Stimulated activated CD8-positive, alpha-beta memory T cell treated with anti-CD3 and anti-CD28 coated beads, Interleukin-7, amount 100 ng/mL, for 1 hour (primary cell): ENCODE data around the gene SLC46A2.

ENCODE experiments used
- DNase-seq, 2 donors: peaks; one replicate each; pipeline ENCODE4 v3.0.0-alpha.2; 2020; ENCODE audit warnings: low read depth in 2 of 2

Gene SLC46A2

DNA sequence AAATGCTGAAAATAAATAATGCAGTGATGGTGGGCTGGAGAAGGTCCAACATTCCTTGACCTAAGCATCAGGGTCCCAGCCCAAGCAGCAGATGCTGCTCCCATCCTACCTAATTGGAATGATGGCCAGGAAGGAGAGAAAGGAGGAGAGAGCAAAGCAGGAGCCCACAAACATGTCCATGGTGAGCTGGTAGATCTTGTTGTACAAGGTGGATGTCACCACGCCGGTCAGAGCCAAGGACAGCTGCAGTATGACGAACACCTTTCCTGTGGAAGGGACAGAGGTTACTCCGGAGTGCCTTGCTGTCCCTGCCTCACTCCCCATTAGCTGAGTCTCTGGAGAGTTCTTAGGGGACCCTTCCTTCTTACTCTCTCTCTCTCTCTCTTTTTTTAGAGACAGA, 4.3 kb downstream of the SLC46A2 start:
- DNase-seq = no peak

DNA sequence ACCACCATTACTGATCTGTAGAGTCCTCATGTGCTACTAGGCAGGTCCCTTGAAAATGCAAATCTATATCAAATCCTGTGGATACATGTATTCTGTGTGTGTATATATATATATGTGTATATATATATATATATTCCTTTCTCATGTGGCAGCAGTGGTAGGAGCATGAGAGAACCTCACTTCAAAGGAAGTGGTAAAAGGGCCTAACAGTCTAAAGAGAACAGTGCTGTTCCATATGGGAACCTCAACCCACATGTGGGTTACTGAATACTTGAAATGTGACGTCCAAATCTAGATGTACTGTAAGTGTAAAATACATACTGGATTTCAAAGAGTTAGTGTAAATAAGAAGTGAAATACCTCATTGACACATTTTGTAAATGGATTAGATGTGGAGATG, 5.4 kb downstream of the SLC46A2 start:
- no peak for DNase-seq

DNA sequence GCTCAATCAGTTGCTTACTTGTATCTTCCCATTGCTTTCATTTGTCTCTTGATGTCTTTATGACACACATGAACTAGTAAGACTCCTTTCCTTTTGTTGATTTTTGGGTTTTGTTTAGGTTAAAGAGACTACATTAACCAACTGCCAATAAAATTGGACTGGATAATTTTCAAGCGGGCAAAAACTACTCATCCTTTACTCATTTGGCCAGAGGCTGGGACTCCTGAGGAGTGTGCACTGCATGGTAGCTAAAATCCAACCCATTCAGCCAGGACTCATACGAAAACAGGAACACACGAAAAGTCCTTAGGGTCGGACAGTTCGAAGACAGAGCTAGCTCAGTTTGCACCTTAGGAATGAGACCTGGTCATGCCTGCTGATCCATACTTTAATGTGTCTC, 6.0 kb downstream of the SLC46A2 start:
- no peak for DNase-seq

DNA sequence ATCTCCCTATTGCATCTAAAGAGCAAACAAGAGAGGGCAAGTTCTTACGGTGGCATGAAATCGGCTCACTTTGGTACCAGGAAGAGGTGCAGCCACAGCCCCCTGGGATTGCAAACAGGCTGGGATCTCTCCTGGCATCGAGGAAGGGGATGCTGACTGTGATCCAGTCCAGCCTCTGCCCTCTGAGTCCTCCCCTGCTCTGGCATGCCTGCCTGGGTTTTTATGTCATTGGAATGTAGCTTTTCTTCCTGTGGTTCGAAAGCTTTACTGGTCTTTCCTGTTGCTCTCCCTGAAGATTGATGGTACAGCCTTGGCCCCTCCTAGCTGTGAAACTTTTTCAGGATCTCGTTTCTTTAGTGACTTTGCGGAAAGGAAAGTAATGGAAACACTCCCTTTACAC, 6.6 kb downstream of the SLC46A2 start:
- no peak for DNase-seq

DNA sequence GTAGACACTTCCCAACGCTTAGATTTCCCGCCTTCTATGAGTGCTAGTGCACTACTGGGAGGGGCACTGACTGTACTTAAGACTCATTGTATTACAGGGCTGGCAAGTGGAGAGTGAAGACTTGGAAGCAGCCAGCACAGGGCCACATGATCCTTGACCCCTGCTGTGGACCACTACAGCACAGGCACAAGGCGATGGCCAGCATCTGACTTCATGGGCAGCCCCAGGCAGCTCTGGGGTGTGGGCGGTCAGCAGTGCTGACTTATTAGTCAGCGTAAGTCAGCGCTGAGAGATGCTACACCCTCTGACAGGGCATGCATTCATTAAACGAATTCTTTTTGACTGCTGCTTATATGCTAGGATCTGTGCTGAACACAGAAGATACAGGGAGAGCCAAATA, 9.3 kb downstream of the SLC46A2 start:
- DNase-seq = no peak

DNA sequence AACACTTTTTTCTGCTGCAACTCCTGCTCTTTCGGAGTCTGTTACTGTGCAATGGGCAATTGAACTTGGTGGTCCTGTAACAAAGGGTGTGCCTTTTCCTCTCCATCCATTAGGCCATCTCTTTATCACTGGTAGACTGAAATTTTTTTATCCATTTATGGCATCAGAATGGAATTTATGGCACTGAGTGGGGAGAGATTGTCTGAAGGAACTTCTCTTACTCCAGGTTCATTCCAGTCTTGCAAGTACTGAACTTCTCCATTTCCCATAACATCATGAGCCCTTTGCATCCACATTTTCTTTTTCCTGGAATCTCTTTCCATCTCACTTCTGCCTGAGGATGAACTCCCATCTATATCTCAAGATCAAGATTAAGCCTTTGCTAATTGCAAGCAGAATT, 10.0 kb downstream of the SLC46A2 start:
- DNase-seq = no peak

DNA sequence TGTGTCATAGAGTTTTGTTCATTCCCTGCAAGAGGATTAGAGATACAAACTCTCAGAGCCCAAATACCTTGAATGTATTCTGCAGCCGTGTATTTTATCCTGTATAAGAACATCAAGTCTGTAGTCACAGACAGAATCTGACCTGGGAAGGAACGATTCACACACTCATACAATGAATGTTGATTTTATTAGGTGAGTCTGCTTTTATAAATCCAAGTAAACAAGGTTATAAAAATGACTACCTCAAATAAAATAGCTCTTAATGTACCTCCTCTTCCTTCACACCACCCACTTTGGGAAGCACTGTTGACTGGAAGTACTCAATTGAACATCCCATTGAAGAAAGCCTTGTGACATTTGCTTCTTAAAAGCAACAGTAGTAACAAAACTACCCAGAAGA, 11.9 kb downstream of the SLC46A2 start:
- DNase-seq = no peak

DNA sequence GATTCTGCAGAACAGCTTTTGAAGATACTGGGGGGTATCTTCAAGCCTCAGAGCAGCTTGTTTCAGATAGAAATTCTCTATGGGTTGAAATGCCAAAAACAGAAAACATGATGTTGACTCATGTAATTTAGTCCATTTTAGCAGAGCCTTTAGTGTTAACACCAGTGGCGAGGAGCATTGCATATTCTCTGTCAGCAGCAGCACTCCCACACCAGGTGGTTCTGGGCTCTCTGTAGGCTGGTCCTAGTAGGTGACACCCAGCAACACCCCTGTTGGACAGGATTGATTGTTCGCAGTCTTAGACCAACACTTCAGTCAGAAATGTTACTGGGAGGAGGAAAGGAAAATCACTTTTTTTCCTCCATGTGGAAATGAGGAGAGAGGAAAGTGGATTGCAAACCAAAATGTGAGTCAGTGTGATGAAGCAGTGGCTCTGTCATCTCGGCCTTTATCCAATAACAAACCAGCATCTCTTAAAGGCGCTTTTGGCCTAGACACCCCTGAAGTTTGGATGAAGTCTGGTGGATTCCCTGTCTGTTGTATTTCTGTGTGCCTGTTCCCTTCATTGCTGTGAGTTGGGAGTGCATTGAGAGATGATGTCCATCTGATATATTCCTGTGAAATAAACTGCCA, 16.8 kb downstream of the SLC46A2 start:
- DNase-seq = no peak

DNA sequence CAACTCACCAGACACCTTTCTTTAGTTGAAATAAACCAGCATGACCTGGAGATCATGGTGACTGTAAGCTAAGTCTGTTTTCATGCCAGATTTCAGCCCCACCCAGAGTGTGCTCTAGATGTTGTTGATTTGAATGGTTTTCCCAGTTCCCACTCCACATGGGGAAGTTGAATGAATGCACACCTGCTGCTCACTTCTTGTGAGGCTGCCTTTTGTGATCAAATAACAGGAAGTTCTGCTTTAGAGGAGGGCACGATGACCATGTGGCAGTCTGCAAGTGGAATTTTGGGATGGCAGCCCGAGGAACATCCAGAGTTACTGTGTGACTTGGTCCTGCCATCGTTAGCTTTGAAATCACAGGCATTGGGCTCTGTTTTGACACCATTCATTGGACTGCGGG, 18.7 kb downstream of the SLC46A2 start:
- no peak for DNase-seq

DNA sequence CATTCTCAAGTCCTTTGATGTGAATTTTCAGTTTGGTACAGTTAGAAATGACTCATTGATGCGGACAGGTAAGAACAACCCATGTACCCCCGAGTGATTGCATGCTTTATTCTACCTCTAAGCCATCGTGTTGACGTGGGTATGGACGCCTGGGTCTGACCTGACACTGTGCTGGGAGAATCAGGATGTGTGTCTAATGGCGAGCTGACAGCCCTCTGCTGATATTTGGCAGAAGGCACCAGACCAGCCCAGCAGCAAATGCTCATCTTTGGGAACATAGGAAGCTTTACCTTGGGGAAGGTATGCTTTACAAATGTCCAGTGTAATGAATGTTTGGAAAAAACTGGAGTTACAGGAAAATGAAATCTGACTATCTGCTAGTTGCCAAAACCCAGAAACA, 20.1 kb downstream of the SLC46A2 start:
- no peak for DNase-seq

DNA sequence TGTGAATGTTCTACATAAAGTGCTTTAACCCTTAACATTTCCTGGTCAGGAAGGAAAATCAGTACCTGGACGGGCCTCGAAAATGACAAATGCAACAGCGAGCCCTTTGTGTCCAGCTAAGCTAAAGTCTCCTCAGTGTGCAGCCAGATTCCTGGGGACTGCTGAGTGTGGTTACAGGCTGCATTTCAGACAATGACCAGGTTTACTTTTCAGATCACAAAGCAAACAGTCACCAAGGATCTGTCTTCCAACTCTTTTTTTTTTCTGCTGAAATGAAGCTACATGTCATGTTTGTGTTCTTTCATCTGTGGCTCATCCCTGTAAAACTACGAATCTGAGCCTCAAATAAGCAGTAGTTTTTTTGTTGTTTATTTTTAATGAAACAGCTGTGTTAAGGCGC, 20.8 kb downstream of the SLC46A2 start:
- DNase-seq = no peak

DNA sequence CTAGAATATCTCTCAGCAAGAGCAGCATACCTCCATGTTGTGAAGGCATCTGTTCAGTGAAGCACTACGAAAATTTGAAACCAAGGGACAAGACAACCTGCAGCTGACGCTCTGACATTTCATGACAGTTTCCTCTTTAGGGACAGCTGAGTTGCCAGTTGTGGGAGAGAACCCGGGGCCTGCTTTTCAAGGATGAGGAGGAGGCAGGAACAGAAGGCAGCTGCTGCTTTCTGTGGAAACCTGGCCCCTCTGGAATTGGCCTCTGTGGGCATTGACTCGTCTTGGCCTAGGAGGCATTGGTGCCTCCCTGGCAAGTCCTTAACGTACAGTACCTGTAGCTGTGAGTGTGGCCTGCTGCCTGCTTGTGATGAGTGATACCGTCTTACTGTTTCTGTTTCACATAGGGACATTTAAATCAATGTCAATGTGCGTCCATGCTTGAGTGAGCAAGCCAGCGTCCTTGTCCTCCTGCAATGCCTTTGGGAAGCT, 21.6 kb downstream of the SLC46A2 start:
- DNase-seq = no peak

DNA sequence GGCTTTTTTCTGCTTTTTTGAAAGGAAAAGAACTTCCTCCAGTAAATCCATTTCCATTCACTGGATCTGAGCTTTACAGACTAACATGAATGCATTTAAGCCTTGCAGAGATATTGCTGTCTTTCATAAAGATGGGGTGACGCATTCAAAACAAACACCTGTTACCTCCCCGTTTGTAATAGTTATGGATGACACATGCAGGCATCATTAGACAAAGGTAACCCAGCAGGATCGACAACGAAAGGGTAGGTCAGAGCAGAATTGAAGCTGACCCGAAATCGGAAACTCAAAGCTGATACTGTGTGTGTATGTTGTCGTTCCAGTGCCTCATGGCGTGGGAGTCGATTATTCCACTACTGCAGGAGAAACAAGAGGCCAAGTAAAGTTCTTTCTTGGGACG, 22.2 kb downstream of the SLC46A2 start:
- no peak for DNase-seq

DNA sequence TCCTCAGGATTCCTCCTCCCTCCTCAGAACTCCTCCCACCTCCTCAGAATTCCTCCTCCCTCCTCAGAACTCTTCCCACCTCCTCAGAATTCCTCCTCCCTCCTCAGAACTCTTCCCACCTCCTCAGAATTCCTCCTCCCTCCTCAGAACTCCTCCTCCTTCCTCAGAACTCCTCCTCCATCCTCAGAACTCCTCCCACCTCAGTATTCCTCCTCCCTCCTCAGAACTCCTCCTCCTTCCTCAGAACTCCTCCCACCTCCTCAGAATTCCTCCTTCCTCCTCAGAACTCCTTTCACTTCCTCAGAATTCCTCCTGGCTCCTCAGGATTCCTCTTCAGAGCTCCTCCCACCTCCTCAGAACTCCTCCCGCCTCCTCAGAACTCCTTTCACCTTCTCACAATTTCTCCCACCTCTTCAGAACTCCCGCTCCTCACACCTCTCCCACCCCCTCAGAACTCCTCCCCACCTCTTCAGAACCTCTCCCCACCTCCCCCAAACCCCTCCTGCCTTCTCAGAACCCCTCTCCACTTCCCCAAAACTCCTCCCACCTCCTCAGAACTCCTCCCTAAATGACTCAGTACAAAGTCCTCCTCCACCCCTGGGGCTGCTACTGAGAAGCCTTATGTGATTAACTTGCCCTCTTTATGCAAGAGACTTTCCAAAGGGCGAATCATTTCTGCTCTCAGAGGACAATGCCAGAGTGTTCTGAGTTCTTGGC, 23.2 kb downstream of the SLC46A2 start:
- no peak for DNase-seq

DNA sequence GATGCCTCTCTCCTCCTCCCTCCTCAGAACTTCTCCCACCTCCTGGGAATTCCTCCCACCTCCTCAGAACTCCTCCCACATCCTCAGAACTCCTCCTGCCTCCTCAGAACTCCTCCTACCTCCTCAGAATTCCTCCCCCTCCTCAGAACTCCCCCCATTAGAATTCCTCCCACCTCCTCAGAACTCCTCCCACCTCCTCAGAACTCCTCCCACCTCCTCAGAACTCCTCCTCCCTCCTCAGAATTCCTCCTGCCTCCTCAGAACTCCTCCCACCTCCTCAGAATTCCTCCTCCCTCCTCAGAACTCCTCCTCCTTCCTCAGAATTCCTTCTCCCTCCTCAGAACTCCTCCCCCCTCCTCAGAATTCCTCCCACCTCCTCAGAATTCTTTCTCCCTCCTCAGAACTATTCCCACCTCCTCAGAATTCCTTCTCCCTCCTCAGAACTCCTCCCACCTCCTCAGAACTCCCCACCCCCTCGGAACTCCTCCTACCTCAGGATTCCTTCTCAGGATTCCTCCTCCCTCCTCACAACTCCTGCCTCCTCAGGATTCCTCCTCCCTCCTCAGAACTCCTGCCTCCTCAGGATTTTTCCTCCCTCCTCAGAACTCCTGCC, 23.9 kb downstream of the SLC46A2 start:
- no peak for DNase-seq

DNA sequence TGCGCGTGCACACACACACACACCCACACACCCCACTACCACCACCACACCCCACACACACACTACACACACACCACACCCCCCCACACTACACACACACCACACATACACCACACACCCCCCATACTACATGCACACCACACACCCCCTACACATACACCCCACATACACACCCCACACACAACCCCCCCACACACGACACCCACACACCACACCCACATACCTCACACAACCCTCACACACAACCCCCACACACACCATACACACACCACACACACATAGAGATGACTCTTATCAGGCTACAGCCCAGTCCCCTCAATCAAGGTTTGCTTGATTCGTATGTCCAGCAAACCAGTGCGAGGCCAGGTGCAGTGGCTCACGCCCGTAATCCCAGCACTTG, 25.7 kb downstream of the SLC46A2 start:
- no peak for DNase-seq

DNA sequence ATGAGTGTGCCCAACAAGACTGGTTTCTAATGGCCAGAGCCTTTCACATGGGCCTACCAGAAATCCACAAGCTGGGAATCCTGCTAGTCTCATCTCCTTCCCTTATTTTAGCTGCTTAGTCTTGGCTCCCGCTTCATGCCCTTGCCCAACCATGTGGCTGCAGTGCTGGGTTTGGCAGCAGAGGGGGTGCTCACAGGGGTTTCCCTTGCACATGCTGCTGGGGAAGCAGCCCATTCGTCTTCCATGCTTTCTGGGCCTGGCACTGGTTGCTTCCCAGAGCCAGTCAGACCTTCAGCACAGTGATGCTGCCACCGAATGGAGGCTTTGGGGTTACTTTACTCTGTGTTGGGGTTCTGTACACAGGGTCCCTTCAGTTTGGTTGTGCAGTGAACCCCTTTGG, 26.3 kb downstream of the SLC46A2 start:
- DNase-seq = no peak

DNA sequence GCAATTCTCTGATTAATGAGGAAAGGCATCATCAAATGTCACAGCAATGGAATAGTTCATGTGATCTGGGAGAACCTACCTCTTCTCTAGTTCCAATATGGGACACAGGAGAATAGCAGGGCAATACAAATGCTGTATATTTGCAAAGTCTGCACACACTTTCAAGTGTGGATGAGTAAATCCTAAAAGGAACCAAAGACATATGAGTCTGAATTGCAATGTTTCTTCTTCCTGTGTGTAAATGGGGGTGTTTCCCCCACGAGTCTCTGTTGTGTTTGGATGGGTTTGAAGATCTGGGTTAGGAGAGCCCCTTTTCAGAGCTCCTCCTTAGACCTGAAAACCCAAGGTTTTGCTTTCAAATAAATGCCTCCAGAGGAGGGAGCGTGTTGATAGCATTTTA, 26.9 kb downstream of the SLC46A2 start:
- no peak for DNase-seq

DNA sequence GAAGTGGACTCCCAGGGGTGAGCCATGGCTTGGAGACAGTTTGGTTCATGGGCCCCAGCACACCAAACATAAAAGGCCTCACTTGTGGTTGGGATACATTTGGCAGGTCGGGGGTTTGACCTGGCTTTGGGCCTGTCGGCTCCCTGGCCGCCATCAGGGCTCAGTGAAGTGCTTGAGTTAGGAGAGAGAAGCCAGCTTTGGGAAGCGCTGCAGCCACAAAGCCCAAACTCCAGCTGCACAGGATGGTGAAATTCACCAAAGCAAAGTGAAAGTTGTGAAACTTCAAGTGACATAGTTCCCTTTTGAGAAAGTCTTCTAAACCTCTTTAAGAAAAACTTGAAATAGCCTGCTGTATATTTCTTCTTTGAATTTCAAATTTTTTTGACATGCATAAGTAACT, 27.5 kb downstream of the SLC46A2 start:
- DNase-seq = no peak

DNA sequence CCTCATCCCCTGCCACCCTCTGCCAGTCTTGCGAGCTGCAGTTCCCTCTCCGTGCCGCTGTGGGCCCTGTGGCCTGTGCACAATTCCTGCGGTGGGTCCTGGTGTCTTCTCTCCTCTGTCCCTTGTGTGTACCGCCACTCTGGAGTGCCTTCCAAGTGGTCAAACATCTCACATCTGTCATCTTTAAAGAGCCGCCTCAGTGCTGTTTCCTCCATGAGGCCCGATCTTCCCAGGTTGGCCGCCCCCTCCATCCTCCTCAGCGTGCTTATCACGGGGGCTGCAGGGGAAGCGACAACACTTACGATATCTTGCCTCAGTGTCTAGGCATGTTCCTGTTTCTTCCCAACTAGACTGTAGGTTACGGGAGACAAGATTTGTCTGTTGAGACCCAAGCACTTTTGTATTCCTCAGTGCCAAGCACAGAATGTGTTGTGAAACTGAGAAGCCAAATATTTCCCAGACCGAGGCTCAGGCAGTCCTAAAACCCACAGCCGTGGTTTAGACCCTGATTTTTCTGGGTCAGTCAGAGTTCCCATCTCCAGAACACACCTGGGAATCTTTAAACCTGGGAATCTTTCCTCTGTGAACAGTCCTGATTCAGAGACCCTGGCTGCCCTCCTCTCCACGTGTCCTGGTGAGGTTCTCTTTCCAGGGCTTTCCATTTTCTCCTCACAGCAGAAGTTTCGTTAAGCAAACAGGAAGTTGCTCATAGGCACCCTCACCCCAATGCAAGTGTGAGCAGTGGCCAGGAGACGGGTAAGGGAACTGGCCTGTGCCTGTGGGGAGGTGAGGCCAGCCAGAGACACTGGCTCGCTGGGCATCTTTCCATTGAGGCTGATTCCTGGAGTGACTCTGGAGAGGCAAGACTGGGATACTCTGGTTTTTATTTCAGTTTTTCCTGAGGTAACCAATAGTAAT, 28.8 kb downstream of the SLC46A2 start:
- DNase-seq = no peak

DNA sequence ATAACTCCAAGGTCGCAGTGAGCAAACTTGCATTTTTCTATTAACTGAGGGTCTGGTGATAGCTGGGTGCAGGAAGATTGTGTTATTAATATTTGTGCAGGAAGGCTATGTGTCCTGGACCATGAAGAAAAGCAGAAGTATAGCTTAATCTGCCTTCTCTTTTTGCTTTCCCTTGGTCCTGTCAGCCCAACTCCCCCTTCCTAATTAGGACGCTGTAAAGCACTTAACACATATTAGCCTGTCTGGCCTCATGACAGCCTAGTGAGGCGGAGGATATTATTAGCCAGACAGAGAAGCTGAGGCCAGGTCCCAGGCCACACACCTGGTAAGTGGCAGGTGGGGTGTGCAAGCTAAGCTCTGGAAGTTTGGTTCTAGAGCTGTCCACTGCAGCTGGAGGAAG, 29.5 kb downstream of the SLC46A2 start:
- DNase-seq = no peak

DNA sequence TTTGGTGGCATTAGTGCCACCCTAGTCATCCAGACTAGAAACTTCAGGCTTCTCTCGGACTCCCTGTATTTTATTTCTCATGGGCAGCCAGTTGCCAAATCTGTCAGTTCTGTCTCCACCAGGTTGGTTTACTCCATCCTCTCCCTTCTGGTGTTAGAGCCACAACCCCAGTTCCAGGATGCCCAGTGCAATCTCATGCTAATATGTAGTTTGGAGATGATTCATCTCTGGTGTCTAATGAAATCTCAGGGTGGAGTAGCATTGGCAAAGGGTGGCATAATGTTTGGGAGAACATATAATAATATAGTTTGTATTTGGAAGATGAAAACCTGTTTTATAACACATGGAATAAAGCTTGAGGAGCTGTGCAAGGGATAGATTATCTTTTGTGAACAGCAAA, 30.2 kb downstream of the SLC46A2 start:
- no peak for DNase-seq
